A549 (cell line): ENCODE results near the gene DHRS12. TPM values are rescaled to one million over a fixed set of nuclear protein-coding genes. Genes with fewer than 3 reads are reported as not detected.

Source experiments
- ATAC-seq, 2 experiments: fragments of 200-7000 bp in 1 of 2; fragments of >200 bp in 1 of 2; cut with Nextera tagmentation in 1 of 2; cut with Tn5 transposase in 1 of 2; 3 replicates each; pipeline versions ENCODE4 v1.8.0 to v1.9.1; 2018 to 2020; ENCODE audit warnings: mild to moderate bottlenecking in 1 of 2, moderate library complexity in 1 of 2
- CTCF ChIA-PET: fragments of 300-600 bp; sonication (Branson Sonifier 250); formaldehyde crosslinking; extraction: SDS; loops from one replicate; lab custom pipeline; 2021; ENCODE audit warnings: antibody characterized with exemption, inconsistent platforms; lab: Yijun Ruan, JAX
- POLR2A ChIA-PET: fragments of 350-600 bp; formaldehyde crosslinking; extraction: SDS; loops from one replicate; lab custom pipeline; 2021; ENCODE audit warnings: antibody characterized with exemption, inconsistent platforms; lab: Yijun Ruan, JAX
- DNase-seq, 2 experiments: peaks; one replicate each; pipeline versions ENCODE4 v3.0.0 to v3.0.0-alpha.2; 2011 to 2016; ENCODE audit warnings: low read depth in 1 of 2, low spot score in 1 of 2
- FAIRE-seq: peaks from 2 replicates; lab custom pipeline; 2011; peaks lifted over from hg19 to GRCh38; lab: Jason Lieb, UNC
- H3K27ac ChIP-seq, 2 experiments: fragments of >200 bp; sonication (Bioruptor Twin); formaldehyde crosslinking; 3 replicates each; pipeline ENCODE4 v1.5.1; 2016 to 2017
- H3K4me1 ChIP-seq: fragments of >200 bp; sonication (Bioruptor Twin); formaldehyde crosslinking; 3 replicates; pipeline ENCODE4 v1.6.1; 2016
- H3K4me2 ChIP-seq: fragments of >200 bp; sonication (Bioruptor Twin); formaldehyde crosslinking; 3 replicates; pipeline ENCODE4 v1.6.1; 2016
- H3K4me3 ChIP-seq: fragments of >200 bp; sonication (Bioruptor Twin); formaldehyde crosslinking; 3 replicates; pipeline ENCODE4 v1.5.1; 2016
- H3K9me3 ChIP-seq: fragments of >200 bp; sonication (Bioruptor Twin); formaldehyde crosslinking; 3 replicates; pipeline ENCODE4 v1.6.1; 2016
- EHMT2 ChIP-seq: fragments of 200-600 bp; sonication (generic); IDR thresholded peaks from 2 replicates; pipeline ENCODE4 v1.6.1; 2016; ENCODE audit warnings: antibody characterized with exemption, low read depth, mild to moderate bottlenecking, moderate library complexity
- EP300 ChIP-seq, 2 experiments: fragments of >200 bp; sonication (Bioruptor Twin); formaldehyde crosslinking; IDR thresholded peaks; 2 replicates in 1 of 2; 3 replicates in 1 of 2; pipeline ENCODE4 v1.6.1; 2016 to 2017
- FOSL2 ChIP-seq, 2 experiments: fragments of 450-650 bp in 1 of 2; fragments of >200 bp in 1 of 2; sonication (Bioruptor Twin) in 1 of 2; formaldehyde crosslinking; IDR thresholded peaks; 2 replicates each; pipeline versions ENCODE4 v1.5.0 to v1.6.1; 2016 to 2020; ENCODE audit warnings: mild to moderate bottlenecking in 1 of 2, moderate library complexity in 1 of 2
- FOXS1 ChIP-seq: fragments of 250-450 bp; sonication (Bioruptor Pico); IDR thresholded peaks from 2 replicates; pipeline ENCODE4 v1.5.0; 2020; ENCODE audit warnings: mild to moderate bottlenecking, moderate library complexity
- HDAC2 ChIP-seq: fragments of 200-600 bp; sonication (generic); IDR thresholded peaks from 2 replicates; pipeline ENCODE4 v1.6.1; 2016
- HEYL ChIP-seq: fragments of 250-450 bp; sonication (Bioruptor Pico); IDR thresholded peaks from 2 replicates; pipeline ENCODE4 v1.8.0; 2021; ENCODE audit warnings: mild to moderate bottlenecking, moderate library complexity
- HOXA7 ChIP-seq: fragments of 250-450 bp; sonication (Bioruptor Pico); IDR thresholded peaks from 2 replicates; pipeline ENCODE4 v1.5.0; 2020; ENCODE audit warnings: mild to moderate bottlenecking, moderate library complexity
- JUNB ChIP-seq: fragments of >200 bp; sonication (Bioruptor Twin); formaldehyde crosslinking; IDR thresholded peaks from 2 replicates; pipeline ENCODE4 v1.6.1; 2016
- KDM1A ChIP-seq: fragments of 200-600 bp; sonication (generic); IDR thresholded peaks from 2 replicates; pipeline ENCODE4 v1.6.1; 2016; ENCODE audit warnings: low read depth, mild to moderate bottlenecking
- MAFK ChIP-seq: fragments of 450-650 bp; IDR thresholded peaks from 2 replicates; pipeline ENCODE4 v1.6.1; 2014; ENCODE audit not compliant: partially characterized antibody
- MYC ChIP-seq: IDR thresholded peaks from 2 replicates; pipeline ENCODE4 v1.6.1; 2012; ENCODE audit warnings: mild to moderate bottlenecking, inconsistent platforms, low read length, improper control_type of control experiment, borderline replicate concordance
- NPAS2 ChIP-seq: fragments of 250-450 bp; sonication (Bioruptor Pico); IDR thresholded peaks from 2 replicates; pipeline ENCODE4 v1.8.0; 2022; ENCODE audit warnings: mild to moderate bottlenecking, moderate library complexity, borderline replicate concordance
- RCOR1 ChIP-seq: fragments of 150-350 bp; IDR thresholded peaks from 2 replicates; pipeline ENCODE4 v1.6.1; 2014; ENCODE audit warnings: antibody characterized with exemption, low read length, low read depth
- RNF2 ChIP-seq: fragments of 200-600 bp; sonication (generic); IDR thresholded peaks from 2 replicates; pipeline ENCODE4 v1.6.1; 2016; ENCODE audit warnings: low read depth, mild to moderate bottlenecking, antibody characterized with exemption, moderate library complexity, borderline replicate concordance
- SMC3 ChIP-seq: fragments of >200 bp; sonication (Bioruptor Twin); formaldehyde crosslinking; IDR thresholded peaks from 3 replicates; pipeline ENCODE4 v1.6.1; 2018; ENCODE audit warnings: inconsistent platforms
- WGBS: methylation state at CpG from one replicate; pipeline ENCODE4 v1.1.6; 2017; ENCODE audit errors: missing lambda C conversion rate; 5-methylcytosine and 5-hydroxymethylcytosine counted together
- polyA plus RNA-seq, 4 experiments: library from polyadenylated mRNA; depleted of rRNA in 3 of 4; stranded (reverse); fragments of >200 nt; fragmentation: RNase III in 1 of 4; extraction: RNeasy Plus Mini Kit Qiagen cat#74134 plus additional on column Dnase treatment in 1 of 4; gene quantifications; 2 replicates in 3 of 4; 3 replicates in 1 of 4; pipeline ENCODE4 v1.2.3, GENCODE V29; 2011 to 2017
- TF ChIP-seq, protein P1 (sequence below): fragments of >200 bp; sonication (Bioruptor Twin); formaldehyde crosslinking; IDR thresholded peaks from 3 replicates; pipeline ENCODE4 v1.6.1; 2016
- TF ChIP-seq, protein P2 (sequence below): IDR thresholded peaks from 2 replicates; pipeline ENCODE4 v1.6.1; 2012
- TF ChIP-seq, protein P3 (sequence below): IDR thresholded peaks from 2 replicates; pipeline ENCODE4 v1.6.1; 2012; ENCODE audit warnings: low read depth, borderline replicate concordance

The DHRS12 gene
- polyA plus RNA-seq, 2 of the 4 experiments (the other 2 are of a cell fraction), result 4.2 to 7.5 TPM

DNA sequence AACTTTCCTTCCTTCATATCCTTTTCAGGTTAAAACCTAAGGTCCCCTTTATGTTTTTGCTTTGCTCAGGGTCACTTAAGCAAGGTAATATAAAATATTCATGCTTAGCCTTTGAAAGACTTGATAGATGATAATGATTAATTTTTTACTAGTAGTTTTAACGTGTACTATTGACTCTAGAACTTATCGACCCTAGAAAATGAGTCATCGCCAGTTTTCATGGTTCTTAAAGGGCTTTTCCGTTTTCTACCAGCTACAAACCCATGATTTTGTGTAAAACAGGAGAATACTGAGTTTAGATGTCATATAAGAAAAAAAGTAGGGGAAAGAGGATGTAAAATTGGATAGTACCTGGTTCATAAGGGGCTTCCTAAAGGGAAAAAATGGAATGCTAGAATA, 75.7 kb downstream of the DHRS12 start:
- no peaks in the 10 kb centered on the region for H3K9me3 ChIP-seq
- peaks cover 57% of the 10 kb centered on the region for H3K4me1 ChIP-seq
- ATAC-seq, result no peak
- ChIA-PET POLR2A (no interaction called here), CTCF (interaction anchor here (1.5 kb wide), 1 partner anchor 69 kb away, joined by 3 read pairs; no protein-coding TSS in a partner anchor)
- H3K4me3 ChIP-seq, result no peak overlapping the region
- FAIRE-seq, result no peak
- H3K27ac ChIP-seq, result peak overlapping the region; percentile 43 to 83; a peak in 5 of 6 replicates
- 7% methylated on average over 4 of the region's 4 CpGs for WGBS
- no peak for DNase-seq
- peak overlapping the region; percentile 72 for H3K4me2 ChIP-seq
- TF ChIP-seq JUNB, result peak; percentile 12; the same call in 1 of the 2 replicates
- TF ChIP-seq SMC3, result no peak
- TF ChIP-seq RCOR1, result no peak
- TF ChIP-seq, protein P1, sequence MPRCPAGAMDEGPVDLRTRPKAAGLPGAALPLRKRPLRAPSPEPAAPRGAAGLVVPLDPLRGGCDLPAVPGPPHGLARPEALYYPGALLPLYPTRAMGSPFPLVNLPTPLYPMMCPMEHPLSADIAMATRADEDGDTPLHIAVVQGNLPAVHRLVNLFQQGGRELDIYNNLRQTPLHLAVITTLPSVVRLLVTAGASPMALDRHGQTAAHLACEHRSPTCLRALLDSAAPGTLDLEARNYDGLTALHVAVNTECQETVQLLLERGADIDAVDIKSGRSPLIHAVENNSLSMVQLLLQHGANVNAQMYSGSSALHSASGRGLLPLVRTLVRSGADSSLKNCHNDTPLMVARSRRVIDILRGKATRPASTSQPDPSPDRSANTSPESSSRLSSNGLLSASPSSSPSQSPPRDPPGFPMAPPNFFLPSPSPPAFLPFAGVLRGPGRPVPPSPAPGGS, result no peak
- TF ChIP-seq FOSL2 (IDR thresholded peaks at IDR 0.05), result no peak
- TF ChIP-seq FOSL2 (CRISPR knock-in tag; IDR thresholded peaks at IDR 0.05), result peak; percentile 51

DNA sequence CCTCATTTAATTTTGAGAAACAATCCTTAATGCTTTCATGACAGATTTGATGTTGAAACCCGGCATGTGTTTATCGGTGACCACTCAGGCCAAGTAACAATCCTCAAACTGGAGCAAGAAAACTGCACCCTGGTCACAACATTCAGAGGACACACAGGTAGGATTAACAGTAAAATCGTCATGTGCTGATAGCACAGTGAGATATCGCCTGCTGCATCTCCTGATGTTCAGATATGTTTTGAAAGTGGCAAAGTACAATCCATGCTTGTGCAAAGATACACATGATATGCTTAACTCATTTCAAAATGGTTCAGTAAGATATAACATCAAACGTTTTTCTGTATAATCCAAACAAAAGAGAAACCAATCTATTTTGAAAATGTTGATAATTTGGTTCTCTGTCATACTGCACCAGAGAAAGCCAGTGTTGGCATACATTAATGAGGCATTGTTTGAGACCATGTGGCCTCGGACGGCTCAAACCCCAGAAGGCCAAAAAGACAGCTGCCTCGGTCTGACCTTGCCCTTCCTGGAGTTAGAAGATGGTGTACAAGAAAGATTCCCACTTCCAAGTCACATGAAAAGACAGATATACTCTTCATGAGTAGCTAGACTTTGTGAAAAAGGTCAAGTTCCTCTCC, 76.2 kb downstream of the DHRS12 start:
- POLR2A ChIA-PET, result no interaction called here
- Histone ChIP-seq H3K4me2 (peak overlapping the region; percentile 72), H3K27ac (peak overlapping the region; percentile 43 to 83; a peak in 4 of 6 replicates), H3K4me1 (peaks cover 56% of the 10 kb centered on the region), H3K9me3 (no peaks in the 10 kb centered on the region), H3K4me3 (no peak overlapping the region)
- FAIRE-seq (no peak), ATAC-seq (no peak), DNase-seq (no peak)
- CTCF ChIA-PET, result no interaction called here
- WGBS, result 64% methylated on average over 8 of the region's 8 CpGs
- TF ChIP-seq HEYL (no peak), EHMT2 (no peak), JUNB (no peak), RNF2 (no peak), NPAS2 (no peak), FOSL2 (IDR thresholded peaks at IDR 0.05) (no peak), FOSL2 (CRISPR knock-in tag; IDR thresholded peaks at IDR 0.05) (no peak), HDAC2 (no peak), KDM1A (no peak)
- TF ChIP-seq, protein P1, result no peak
- TF ChIP-seq, protein P2, sequence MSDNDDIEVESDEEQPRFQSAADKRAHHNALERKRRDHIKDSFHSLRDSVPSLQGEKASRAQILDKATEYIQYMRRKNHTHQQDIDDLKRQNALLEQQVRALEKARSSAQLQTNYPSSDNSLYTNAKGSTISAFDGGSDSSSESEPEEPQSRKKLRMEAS, result no peak
- TF ChIP-seq, protein P3, sequence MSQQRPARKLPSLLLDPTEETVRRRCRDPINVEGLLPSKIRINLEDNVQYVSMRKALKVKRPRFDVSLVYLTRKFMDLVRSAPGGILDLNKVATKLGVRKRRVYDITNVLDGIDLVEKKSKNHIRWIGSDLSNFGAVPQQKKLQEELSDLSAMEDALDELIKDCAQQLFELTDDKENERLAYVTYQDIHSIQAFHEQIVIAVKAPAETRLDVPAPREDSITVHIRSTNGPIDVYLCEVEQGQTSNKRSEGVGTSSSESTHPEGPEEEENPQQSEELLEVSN, result no peak

DNA sequence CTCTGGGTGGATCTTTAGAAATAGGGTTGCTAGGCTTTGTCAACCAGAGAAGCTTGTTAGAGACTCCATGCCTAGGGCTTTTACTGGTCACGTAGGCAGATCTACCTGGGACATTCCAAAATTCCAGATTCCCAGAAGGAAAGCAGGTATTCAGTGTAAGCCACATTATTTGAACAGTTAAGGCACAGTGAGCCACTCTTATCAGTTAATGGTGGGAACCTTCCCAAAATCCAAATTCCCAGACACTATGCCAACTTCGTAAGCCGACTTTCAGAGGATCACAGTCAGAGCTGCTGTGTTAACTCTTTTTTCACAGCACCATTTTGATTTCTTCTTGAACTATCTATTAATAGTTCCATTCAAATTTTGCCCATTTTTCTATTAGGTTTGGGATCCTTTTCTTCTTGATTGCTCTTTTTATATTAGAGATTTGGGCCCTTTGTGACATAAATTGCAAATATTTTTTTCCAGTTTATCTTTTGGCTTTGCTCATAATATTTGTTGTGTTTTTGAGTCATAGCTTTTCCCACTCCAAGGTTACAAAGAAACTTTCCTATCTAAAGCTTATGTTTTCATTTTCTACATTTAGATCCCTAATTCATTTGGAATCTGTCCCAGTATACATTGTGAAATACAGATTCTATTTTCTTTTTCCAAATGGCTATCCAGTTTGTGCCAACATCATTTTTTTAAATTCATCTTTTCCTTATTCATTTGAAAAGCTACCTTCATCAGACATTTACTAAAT, 77.3 kb downstream of the DHRS12 start:
- Histone ChIP-seq H3K9me3 (no peaks in the 10 kb centered on the region), H3K4me1 (peaks cover 55% of the 10 kb centered on the region), H3K27ac (no peak overlapping the region), H3K4me2 (peak overlapping the region; percentile 14; the same call in 2 of the 3 replicates), H3K4me3 (no peak overlapping the region)
- TF ChIP-seq, protein P3, result no peak
- TF ChIP-seq MAFK (no peak), FOXS1 (CRISPR knock-in tag) (no peak), KDM1A (no peak), HOXA7 (no peak), MYC (no peak), RNF2 (no peak), EP300 (IDR thresholded peaks at IDR 0.05) (no peak)
- POLR2A ChIA-PET, result no interaction called here
- 80% methylated on average over 3 of the region's 3 CpGs for WGBS
- ATAC-seq (no peak), DNase-seq (no peak), FAIRE-seq (no peak)
- CTCF ChIA-PET, result no interaction called here
